DOHH2 (cell line): ENCODE data around the gene PACS2.

Source experiments
- H3F3A ChIP-seq: fragments of 200-600 bp; sonication (generic), shearing (Covaris generic); 2 replicates; pipeline ENCODE4 v1.6.0; 2016; ENCODE audit warnings: antibody characterized with exemption, mild to moderate bottlenecking; ENCODE audit not compliant: control insufficient read depth, insufficient read depth
- H3K27ac ChIP-seq: fragments of 200-600 bp; sonication (generic); 2 replicates; pipeline ENCODE4 v1.5.1; 2014; ENCODE audit warnings: low read depth, mild to moderate bottlenecking, low read length, moderate library complexity
- H3K27me3 ChIP-seq: fragments of 200-600 bp; sonication (generic); 2 replicates; pipeline ENCODE4 v1.6.1; 2014; ENCODE audit warnings: mild to moderate bottlenecking, low read length, mixed read lengths; ENCODE audit not compliant: control insufficient read depth
- H3K36me3 ChIP-seq: fragments of 200-600 bp; sonication (generic); 2 replicates; pipeline ENCODE4 v1.6.1; 2014; ENCODE audit warnings: mild to moderate bottlenecking, low read length, moderate library complexity, mixed read lengths; ENCODE audit not compliant: control insufficient read depth
- H3K4me1 ChIP-seq: fragments of 200-600 bp; sonication (generic); 2 replicates; pipeline ENCODE4 v1.6.1; 2014; ENCODE audit warnings: mild to moderate bottlenecking, low read length, mixed read lengths; ENCODE audit not compliant: control insufficient read depth
- H3K4me2 ChIP-seq: fragments of 200-600 bp; sonication (generic); 2 replicates; pipeline ENCODE4 v1.6.0; 2014; ENCODE audit warnings: mild to moderate bottlenecking, low read length, moderate library complexity
- H3K4me3 ChIP-seq: fragments of 200-600 bp; sonication (generic); 2 replicates; pipeline ENCODE4 v1.5.1; 2014; ENCODE audit warnings: mild to moderate bottlenecking, low read length, mixed read lengths
- H3K79me2 ChIP-seq: fragments of 200-600 bp; sonication (generic); 2 replicates; pipeline ENCODE4 v1.6.1; 2014; ENCODE audit warnings: mild to moderate bottlenecking, low read length, mixed read lengths; ENCODE audit not compliant: control insufficient read depth
- H3K9me2 ChIP-seq: fragments of 200-600 bp; sonication (generic); replicated peaks from 2 replicates; pipeline ENCODE4 v1.6.1; 2014; ENCODE audit warnings: mild to moderate bottlenecking, low read length, mixed read lengths; ENCODE audit not compliant: control insufficient read depth
- H3K9me3 ChIP-seq: fragments of 200-600 bp; sonication (generic); 2 replicates; pipeline ENCODE4 v1.6.1; 2014; ENCODE audit warnings: antibody characterized with exemption, low read length, mixed read lengths; ENCODE audit not compliant: control insufficient read depth, insufficient read depth
- H4K20me1 ChIP-seq: fragments of 200-600 bp; sonication (generic); 2 replicates; pipeline ENCODE4 v1.6.0; 2014; ENCODE audit warnings: low read depth, mild to moderate bottlenecking, antibody characterized with exemption, low read length, moderate library complexity; ENCODE audit not compliant: control insufficient read depth, insufficient read depth
- EZH2phosphoT487 ChIP-seq: fragments of 200-600 bp; sonication (generic); IDR thresholded peaks from 2 replicates; pipeline ENCODE4 v1.6.1; 2017; ENCODE audit warnings: borderline replicate concordance, mild to moderate bottlenecking, antibody characterized with exemption, low read length, moderate library complexity, mixed read lengths
- TF ChIP-seq, protein P1 (sequence below): fragments of 200-600 bp; sonication (generic); IDR thresholded peaks from one replicate; pipeline ENCODE4 v1.5.1; 2014; ENCODE audit warnings: antibody characterized with exemption, mild to moderate bottlenecking, low read depth, low read length; ENCODE audit not compliant: poor library complexity, severe bottlenecking

Gene PACS2

DNA sequence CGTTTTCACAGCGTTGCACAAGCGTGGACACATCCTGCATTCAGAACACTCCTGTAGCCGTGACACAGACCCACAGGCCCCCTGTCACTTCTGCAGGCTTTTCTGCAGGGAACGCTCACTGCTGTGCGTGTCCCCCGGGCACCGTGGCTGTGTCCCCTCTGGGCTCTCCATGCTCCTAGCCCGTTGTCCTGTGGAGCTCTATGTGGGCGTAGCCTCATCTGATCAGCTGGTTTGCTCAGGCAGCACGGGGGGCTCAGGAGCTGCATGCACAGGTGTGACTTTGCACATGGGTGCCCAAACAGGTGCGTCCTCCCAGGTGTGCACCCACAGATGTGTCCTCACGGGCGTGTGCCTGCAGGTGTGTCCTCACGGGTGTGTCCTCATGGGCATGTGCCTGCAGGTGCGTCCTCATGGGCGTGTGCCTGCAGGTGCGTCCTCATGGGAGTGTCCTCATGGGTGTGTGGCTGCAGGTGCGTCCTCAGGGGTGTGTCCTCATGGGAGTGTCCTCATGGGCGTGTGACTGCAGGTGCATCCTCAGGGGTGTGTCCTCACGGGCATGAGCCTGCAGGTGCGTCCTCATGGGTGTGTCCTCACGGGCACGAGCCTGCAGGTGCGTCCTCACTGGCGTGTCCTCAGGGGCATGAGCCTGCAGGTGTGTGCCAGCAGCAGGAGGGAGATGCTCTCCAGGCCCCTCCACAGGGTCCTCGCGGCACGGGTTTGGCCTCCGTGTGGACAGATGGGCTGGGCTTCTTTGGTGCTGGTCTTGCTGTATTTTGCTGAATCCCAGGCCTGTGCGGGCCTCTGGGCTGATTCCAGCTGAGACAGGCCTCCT lies 122.6 kb downstream of the PACS2 start:
- Histone ChIP-seq H4K20me1 (peaks cover 13% of the 10 kb centered on the region), H3K9me3 (no peaks in the 10 kb centered on the region; the same call in 1 of the 2 replicates), H3K4me3 (no peak overlapping the region), H3F3A (no peaks in the 10 kb centered on the region), H3K79me2 (peaks cover 82% of the 10 kb centered on the region), H3K4me1 (peaks cover 4% of the 10 kb centered on the region), H3K27me3 (no peaks in the 10 kb centered on the region), H3K27ac (no peak overlapping the region), H3K9me2 (no peaks in the 10 kb centered on the region), H3K4me2 (no peak overlapping the region), H3K36me3 (peaks cover 62% of the 10 kb centered on the region)
- TF ChIP-seq, protein P1, sequence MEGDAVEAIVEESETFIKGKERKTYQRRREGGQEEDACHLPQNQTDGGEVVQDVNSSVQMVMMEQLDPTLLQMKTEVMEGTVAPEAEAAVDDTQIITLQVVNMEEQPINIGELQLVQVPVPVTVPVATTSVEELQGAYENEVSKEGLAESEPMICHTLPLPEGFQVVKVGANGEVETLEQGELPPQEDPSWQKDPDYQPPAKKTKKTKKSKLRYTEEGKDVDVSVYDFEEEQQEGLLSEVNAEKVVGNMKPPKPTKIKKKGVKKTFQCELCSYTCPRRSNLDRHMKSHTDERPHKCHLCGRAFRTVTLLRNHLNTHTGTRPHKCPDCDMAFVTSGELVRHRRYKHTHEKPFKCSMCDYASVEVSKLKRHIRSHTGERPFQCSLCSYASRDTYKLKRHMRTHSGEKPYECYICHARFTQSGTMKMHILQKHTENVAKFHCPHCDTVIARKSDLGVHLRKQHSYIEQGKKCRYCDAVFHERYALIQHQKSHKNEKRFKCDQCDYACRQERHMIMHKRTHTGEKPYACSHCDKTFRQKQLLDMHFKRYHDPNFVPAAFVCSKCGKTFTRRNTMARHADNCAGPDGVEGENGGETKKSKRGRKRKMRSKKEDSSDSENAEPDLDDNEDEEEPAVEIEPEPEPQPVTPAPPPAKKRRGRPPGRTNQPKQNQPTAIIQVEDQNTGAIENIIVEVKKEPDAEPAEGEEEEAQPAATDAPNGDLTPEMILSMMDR: no peak
- no peak for TF ChIP-seq EZH2phosphoT487

DNA sequence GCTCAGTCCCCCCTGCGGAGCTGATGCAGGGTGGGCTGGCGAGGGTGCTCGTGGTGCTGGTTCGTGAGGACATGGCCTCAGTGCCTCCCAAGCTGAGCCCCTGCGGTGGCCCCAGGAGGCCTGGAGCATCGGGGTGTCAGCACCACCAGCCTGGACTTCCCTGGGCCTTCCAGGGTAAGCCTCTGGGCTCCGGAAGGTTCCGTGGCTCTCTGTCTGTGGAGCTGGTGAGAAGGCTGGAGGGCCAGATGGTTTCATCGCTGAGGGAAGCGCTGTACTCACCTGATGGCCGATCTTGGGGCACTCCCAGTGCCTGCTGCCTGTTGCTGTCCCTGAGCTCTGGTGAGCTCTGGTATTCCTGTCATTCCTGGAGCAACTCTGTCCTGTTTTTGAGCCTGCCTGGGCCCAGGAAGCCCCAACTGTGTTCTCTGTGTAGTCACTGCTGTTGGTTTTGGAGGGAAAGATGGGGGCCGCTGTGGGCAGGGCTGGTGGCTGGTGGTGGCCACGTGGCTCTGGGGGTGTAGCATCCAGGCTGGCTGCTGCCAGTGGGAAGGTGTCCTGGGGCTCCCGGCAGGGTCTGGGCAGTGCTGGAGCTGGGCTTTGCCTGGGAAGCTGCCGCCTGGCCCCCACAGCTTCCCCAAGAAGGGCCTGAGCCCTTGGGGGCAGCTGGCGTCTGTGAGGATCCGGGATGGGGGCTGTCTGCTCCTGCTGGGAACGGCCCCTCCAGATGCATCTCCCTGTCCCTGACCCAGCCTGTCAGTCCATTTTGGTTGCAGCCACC lies 123.4 kb downstream of the PACS2 start:
- no peaks in the 10 kb centered on the region for H3K9me2 ChIP-seq
- peaks cover 77% of the 10 kb centered on the region for H3K79me2 ChIP-seq
- H3K4me3 ChIP-seq: no peak overlapping the region
- H3F3A ChIP-seq: no peaks in the 10 kb centered on the region
- no peak overlapping the region for H3K27ac ChIP-seq
- H3K4me1 ChIP-seq: peaks cover 4% of the 10 kb centered on the region
- no peaks in the 10 kb centered on the region; the same call in 1 of the 2 replicates for H3K9me3 ChIP-seq
- H4K20me1 ChIP-seq: peaks cover 15% of the 10 kb centered on the region
- TF ChIP-seq, protein P1: no peak
- TF ChIP-seq EZH2phosphoT487: no peak
- H3K36me3 ChIP-seq: peaks cover 64% of the 10 kb centered on the region
- no peak overlapping the region for H3K4me2 ChIP-seq
- no peaks in the 10 kb centered on the region for H3K27me3 ChIP-seq

DNA sequence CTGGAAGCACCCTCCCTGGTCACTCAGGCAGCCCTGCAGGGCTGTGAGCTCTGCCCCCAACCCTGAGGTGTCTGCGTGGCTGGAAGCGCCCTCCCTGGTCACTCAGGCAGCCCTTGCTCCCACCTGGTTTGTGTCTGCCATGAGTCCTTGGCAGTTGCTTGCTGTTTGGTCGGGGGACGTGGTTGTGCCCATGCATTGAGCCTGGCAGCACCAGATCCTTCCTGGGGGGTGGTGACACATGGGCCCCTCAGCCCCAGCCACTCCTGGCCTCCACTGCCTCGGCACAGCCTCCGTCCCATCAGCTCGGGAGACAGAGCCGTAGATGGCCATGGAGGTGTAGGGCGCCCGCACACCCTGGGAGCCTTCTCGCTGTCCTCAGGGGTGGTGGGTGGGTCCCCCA lies 124.6 kb downstream of the PACS2 start:
- H3F3A ChIP-seq: no peaks in the 10 kb centered on the region
- H3K27ac ChIP-seq: no peak overlapping the region
- TF ChIP-seq, protein P1: no peak
- no peak for TF ChIP-seq EZH2phosphoT487
- H3K4me3 ChIP-seq: no peak overlapping the region
- peaks cover 4% of the 10 kb centered on the region for H3K4me1 ChIP-seq
- no peaks in the 10 kb centered on the region for H3K9me2 ChIP-seq
- H3K4me2 ChIP-seq: no peak overlapping the region
- no peaks in the 10 kb centered on the region for H3K27me3 ChIP-seq
- H3K9me3 ChIP-seq: no peaks in the 10 kb centered on the region; the same call in 1 of the 2 replicates
- peaks cover 59% of the 10 kb centered on the region for H3K36me3 ChIP-seq
- H4K20me1 ChIP-seq: peaks cover 16% of the 10 kb centered on the region
- H3K79me2 ChIP-seq: peaks cover 64% of the 10 kb centered on the region
